Measurements from ENCODE around the gene PRKG2. TPM values are rescaled to one million over a fixed set of nuclear protein-coding genes. Genes with fewer than 3 reads are reported as not detected.

PRKG2 gene
- polyA plus RNA-seq, 1 donor (not counting 4 experiments of a cell fraction or from before 2014, with no cell fraction given): 0.68 TPM

GRCh38 chr4:81179326-81179725 is 35.7 kb downstream of the PRKG2 start:
- no peak for FAIRE-seq

GRCh38 chr4:81173213-81173612 is 41.8 kb downstream of the PRKG2 start:
- no peaks in the 10 kb centered on the region for H3K36me3 ChIP-seq (ENCODE audit: control insufficient read depth in 2 of 2, extremely low read depth in 1 of 2, insufficient read depth in 2 of 2, low read length in 2 of 2)
- H3K9me3 ChIP-seq (ENCODE audit: control insufficient read depth, low read depth, low read length): no peaks in the 10 kb centered on the region
- no peak overlapping the region for H3K9ac ChIP-seq (ENCODE audit: control insufficient read depth, extremely low read depth, insufficient read depth, low read length)
- no peaks in the 10 kb centered on the region for H3K27me3 ChIP-seq (ENCODE audit: control insufficient read depth, extremely low read depth, insufficient read depth, low read length)
- DNase-seq (ENCODE audit: low read depth, low spot score): no peak
- no peak overlapping the region for H3K4me2 ChIP-seq (ENCODE audit: control insufficient read depth, extremely low read depth, insufficient read depth, low read depth, low read length)
- no peaks in the 10 kb centered on the region for H3K4me1 ChIP-seq (ENCODE audit: control insufficient read depth, extremely low read depth, insufficient read depth, low read length)
- H3K27ac ChIP-seq (ENCODE audit: control insufficient read depth, insufficient read depth, low read length): no peak overlapping the region
- H4K20me1 ChIP-seq (ENCODE audit: control insufficient read depth, extremely low read depth, insufficient read depth, low read length): no peaks in the 10 kb centered on the region
- FAIRE-seq: no peak
- H3K4me3 ChIP-seq (ENCODE audit: control insufficient read depth in 2 of 3, extremely low read depth in 1 of 3, insufficient read depth in 2 of 3, low read depth in 1 of 3, low read length in 3 of 3): no peak overlapping the region
- no peaks in the 10 kb centered on the region for H3K9me1 ChIP-seq (ENCODE audit: control insufficient read depth, extremely low read depth, insufficient read depth, low read length)
- dilution Hi-C loops (cut with MboI; ENCODE audit: extremely low pct_ligation_motif_present, low sequenced_read_pairs): no loop called here
- no peak overlapping the region for H2AFZ ChIP-seq (ENCODE audit: control insufficient read depth, low read length)
- H3K79me2 ChIP-seq (ENCODE audit: control insufficient read depth, insufficient read depth, low read length): no peaks in the 10 kb centered on the region
- TF ChIP-seq CTCF (optimal IDR thresholded peaks at IDR 0.05 in 1 of 3, IDR thresholded peaks at IDR 0.05 in 1 of 3, conservative IDR thresholded peaks at IDR 0.05 in 1 of 3; ENCODE audit: extremely low read depth in 1 of 3, insufficient read depth in 2 of 3, low read length in 3 of 3) (no peak), EZH2 (IDR thresholded peaks at IDR 0.05; ENCODE audit: low read length) (no peak)

More at GRCh38 chr4:81179326-81179725, 35.7 kb downstream of the PRKG2 start:
- Histone ChIP-seq H3K27ac (ENCODE audit: control insufficient read depth, insufficient read depth, low read length) (no peak overlapping the region), H3K9me1 (ENCODE audit: control insufficient read depth, extremely low read depth, insufficient read depth, low read length) (no peaks in the 10 kb centered on the region), H3K36me3 (ENCODE audit: control insufficient read depth in 2 of 2, extremely low read depth in 1 of 2, insufficient read depth in 2 of 2, low read length in 2 of 2) (no peaks in the 10 kb centered on the region), H4K20me1 (ENCODE audit: control insufficient read depth, extremely low read depth, insufficient read depth, low read length) (no peaks in the 10 kb centered on the region), H3K4me1 (ENCODE audit: control insufficient read depth, extremely low read depth, insufficient read depth, low read length) (no peaks in the 10 kb centered on the region), H2AFZ (ENCODE audit: control insufficient read depth, low read length) (no peak overlapping the region), H3K27me3 (ENCODE audit: control insufficient read depth, extremely low read depth, insufficient read depth, low read length) (no peaks in the 10 kb centered on the region), H3K79me2 (ENCODE audit: control insufficient read depth, insufficient read depth, low read length) (no peaks in the 10 kb centered on the region), H3K4me2 (ENCODE audit: control insufficient read depth, extremely low read depth, insufficient read depth, low read depth, low read length) (no peak overlapping the region), H3K4me3 (ENCODE audit: control insufficient read depth in 2 of 3, extremely low read depth in 1 of 3, insufficient read depth in 2 of 3, low read depth in 1 of 3, low read length in 3 of 3) (no peak overlapping the region), H3K9ac (ENCODE audit: control insufficient read depth, extremely low read depth, insufficient read depth, low read length) (no peak overlapping the region), H3K9me3 (ENCODE audit: control insufficient read depth, low read depth, low read length) (no peaks in the 10 kb centered on the region)
- DNase-seq (ENCODE audit: low read depth, low spot score): no peak
- TF ChIP-seq CTCF (optimal IDR thresholded peaks at IDR 0.05 in 1 of 3, IDR thresholded peaks at IDR 0.05 in 1 of 3, conservative IDR thresholded peaks at IDR 0.05 in 1 of 3; ENCODE audit: extremely low read depth in 1 of 3, insufficient read depth in 2 of 3, low read length in 3 of 3): no peak
- dilution Hi-C loops (cut with MboI; ENCODE audit: extremely low pct_ligation_motif_present, low sequenced_read_pairs): no loop called here
